NB4 (cell line): ENCODE measurements around the gene NDUFAF3.

Source experiments
- CTCF ChIP-seq: IDR thresholded peaks from one replicate; pipeline ENCODE4 v1.5.1; 2012; ENCODE audit warnings: low read depth, low read length
- POLR2A ChIP-seq: IDR thresholded peaks from 2 replicates; pipeline ENCODE4 v1.6.1; 2011; ENCODE audit warnings: mild to moderate bottlenecking; ENCODE audit not compliant: insufficient read length; ENCODE audit errors: extremely low read depth

- TF ChIP-seq CTCF (no peak), POLR2A (no peak)
These were observed 39.9 kb upstream of the NDUFAF3 start for GRCh38 chr3:48982016-48982415.
